ENCODE data around the gene GPR156.

GRCh38 chr3:120306519-120307455 is 21.8 kb upstream of the GPR156 start:
- TF ChIP-seq SIN3A (IDR thresholded peaks at IDR 0.05; ENCODE audit: borderline replicate concordance, insufficient read depth, low read length), result no peak
- no peak for TF ChIP-seq POLR2AphosphoS5 (IDR thresholded peaks at IDR 0.05; ENCODE audit: low read depth, low read length)
- TF ChIP-seq REST (IDR thresholded peaks at IDR 0.05; ENCODE audit: insufficient read depth in 1 of 2, low read depth in 2 of 2, low read length in 2 of 2), result no peak
- no peak for TF ChIP-seq TAF1 (IDR thresholded peaks at IDR 0.05; ENCODE audit: borderline replicate concordance, insufficient read depth, low read length)
